AG04449 (cell line): ENCODE results near the gene P2RY14.

Source experiments
- CTCF ChIA-PET: fragments of 350-600 bp; formaldehyde crosslinking; extraction: SDS; loops from one replicate; lab custom pipeline; 2021; ENCODE audit warnings: antibody characterized with exemption; lab: Yijun Ruan, JAX
- POLR2A ChIA-PET: fragments of 400-600, 350-600 bp; formaldehyde crosslinking; extraction: SDS; loops from one replicate; lab custom pipeline; 2020; ENCODE audit warnings: antibody characterized with exemption, inconsistent platforms; lab: Yijun Ruan, JAX
- DNase-seq: peaks from one replicate; pipeline ENCODE4 v3.0.0-alpha.2; 2010; ENCODE audit warnings: low read depth, low spot score
- H3K4me3 ChIP-seq: 2 replicates; pipeline ENCODE4 v1.5.1; 2011; ENCODE audit warnings: low read depth, mild to moderate bottlenecking, control low read depth, low read length
- TF ChIP-seq, protein P1 (sequence below): IDR thresholded peaks from one replicate; pipeline ENCODE4 v1.5.1; 2011; ENCODE audit warnings: mild to moderate bottlenecking, moderate library complexity, low read length, control low read depth, inconsistent platforms; ENCODE audit not compliant: insufficient read depth; ENCODE audit errors: missing control alignments

Gene P2RY14

DNA sequence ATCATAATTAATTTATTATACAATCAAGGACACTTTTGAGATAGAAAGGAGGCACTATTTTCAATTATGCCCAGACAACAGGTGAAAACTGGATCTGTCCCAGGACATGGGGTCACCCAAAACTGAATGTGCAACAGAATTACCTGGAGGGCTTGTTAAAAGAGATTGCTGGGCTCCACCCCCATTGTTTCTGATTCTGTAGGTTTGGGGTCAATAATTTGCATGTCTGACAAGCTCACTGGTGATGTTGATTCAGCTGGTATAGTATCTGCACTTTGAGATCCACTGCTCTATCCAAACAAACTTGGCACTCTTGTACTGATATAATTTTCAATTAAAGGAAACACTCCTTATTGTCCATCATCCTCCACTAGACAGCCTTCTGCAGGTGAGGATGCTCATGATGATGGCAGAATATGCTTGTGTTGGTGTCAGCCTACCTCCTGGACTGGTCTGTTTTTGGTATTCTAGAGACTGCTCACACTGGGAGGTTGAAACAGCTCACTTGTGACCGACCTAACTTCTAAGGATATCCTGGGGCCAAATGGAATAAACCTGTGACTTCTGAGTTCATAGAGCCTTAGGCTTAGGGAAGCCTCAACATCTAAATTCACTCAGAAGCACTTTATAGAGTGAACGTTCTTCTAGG, 2.2 kb downstream of the P2RY14 start:
- ChIA-PET CTCF (interaction anchor here (0.9 to 9.6 kb wide), 7 partner anchors 9 to 197 kb away, joined by 3 to 310 read pairs (median 3); no protein-coding TSS in a partner anchor), POLR2A (no interaction called here)
- TF ChIP-seq, protein P1, sequence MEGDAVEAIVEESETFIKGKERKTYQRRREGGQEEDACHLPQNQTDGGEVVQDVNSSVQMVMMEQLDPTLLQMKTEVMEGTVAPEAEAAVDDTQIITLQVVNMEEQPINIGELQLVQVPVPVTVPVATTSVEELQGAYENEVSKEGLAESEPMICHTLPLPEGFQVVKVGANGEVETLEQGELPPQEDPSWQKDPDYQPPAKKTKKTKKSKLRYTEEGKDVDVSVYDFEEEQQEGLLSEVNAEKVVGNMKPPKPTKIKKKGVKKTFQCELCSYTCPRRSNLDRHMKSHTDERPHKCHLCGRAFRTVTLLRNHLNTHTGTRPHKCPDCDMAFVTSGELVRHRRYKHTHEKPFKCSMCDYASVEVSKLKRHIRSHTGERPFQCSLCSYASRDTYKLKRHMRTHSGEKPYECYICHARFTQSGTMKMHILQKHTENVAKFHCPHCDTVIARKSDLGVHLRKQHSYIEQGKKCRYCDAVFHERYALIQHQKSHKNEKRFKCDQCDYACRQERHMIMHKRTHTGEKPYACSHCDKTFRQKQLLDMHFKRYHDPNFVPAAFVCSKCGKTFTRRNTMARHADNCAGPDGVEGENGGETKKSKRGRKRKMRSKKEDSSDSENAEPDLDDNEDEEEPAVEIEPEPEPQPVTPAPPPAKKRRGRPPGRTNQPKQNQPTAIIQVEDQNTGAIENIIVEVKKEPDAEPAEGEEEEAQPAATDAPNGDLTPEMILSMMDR: no peak
- H3K4me3 ChIP-seq: no peak overlapping the region
- no peak for DNase-seq

DNA sequence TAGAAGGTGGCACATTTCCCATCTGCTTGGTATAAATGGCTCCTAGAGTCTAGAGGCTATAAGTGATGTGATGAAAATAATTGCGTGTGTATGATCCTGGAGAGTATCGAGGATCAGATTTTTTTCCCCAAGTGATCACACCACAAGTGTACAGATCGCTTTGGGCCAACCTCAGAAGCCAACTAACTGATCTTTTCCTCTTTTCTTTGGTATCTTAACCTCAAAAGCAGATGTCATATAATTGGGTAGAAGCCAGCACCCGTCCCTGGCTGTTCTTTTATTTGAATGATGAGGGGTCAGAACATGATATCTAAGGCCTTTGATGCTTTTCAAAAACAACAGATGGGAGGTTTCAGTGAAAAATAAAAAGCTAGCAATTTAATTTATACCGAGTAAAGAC, 3.3 kb downstream of the P2RY14 start:
- ChIA-PET POLR2A (no interaction called here), CTCF (interaction anchor here (0.6 to 9.6 kb wide), 7 partner anchors 14 to 199 kb away, joined by 3 to 310 read pairs (median 3); no protein-coding TSS in a partner anchor)
- no peak overlapping the region for H3K4me3 ChIP-seq
- DNase-seq: no peak
- TF ChIP-seq, protein P1: no peak

DNA sequence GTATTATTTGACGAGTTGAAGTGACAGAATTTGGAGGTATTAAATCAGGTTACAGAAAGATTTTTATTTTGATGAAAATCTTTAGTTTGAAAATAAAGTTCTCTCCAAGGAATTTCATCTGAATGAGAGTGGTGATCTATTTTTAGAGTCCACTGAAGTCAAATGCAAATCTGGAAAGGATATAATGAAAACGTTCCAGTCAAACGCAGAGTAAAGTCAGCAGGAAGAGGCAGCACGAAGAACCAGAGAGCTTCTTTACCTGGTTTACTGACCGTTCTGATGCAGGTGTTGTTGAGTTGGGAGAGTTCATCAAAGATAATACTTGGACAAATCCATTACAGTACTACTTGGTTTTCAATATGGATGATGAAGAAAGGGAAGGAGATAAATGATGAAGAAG, 8.7 kb downstream of the P2RY14 start:
- POLR2A ChIA-PET: no interaction called here
- TF ChIP-seq, protein P1: no peak
- H3K4me3 ChIP-seq: no peak overlapping the region
- CTCF ChIA-PET: interaction anchor here (1.1 to 3.2 kb wide), 2 partner anchors 42 to 102 kb away, joined by 3 to 18 read pairs; no protein-coding TSS in a partner anchor
- DNase-seq: no peak

DNA sequence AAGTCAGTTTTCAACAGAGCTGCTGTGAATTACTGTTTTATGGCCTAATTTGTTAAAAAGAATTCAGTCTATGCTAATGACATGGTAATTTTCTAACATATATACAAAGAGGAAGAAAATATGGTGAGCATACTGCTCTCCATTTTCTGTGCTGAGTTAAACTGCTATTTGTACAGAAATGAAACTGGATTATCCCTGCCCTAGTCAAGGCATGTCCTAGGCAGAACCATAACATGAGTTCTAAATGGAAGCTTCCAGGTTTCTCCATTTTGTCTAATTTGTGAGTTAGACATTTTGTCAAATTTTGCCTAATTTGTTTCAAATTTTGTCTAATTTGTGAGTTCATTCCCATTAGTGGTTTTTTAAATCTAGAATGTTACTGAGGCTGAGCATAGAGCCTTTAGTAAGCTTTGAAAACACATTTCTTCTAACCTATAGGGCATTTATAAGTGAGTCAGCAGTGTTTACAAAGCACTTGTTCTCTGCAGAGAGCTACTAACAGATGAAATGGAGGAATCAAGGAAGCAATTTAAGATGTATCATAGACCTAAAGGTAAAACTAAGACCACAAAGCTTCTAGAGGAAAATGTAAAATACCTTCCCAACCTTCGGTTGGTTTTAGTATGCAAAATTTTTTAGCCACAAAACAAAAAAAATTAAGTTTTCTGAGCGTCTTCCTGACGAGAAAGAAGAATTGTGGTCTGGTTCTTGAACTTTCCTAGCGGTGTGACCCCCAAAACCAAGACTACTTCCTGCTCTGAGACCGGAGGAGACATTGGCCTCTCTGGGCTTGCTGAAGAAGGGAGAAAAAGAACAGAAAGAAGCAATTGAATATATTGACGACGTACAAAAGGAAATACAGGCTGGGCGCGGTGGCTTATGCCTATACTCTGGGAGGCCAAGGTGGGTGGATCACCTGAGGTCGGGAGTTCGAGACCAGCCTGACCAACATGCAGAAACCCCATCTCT, 9.8 kb downstream of the P2RY14 start:
- ChIA-PET CTCF (interaction anchor here (1.4 to 3.4 kb wide), 4 partner anchors 12 to 101 kb away, joined by 5 to 35 read pairs (median 15); partner anchors contain the start of gene P2RY14), POLR2A (no interaction called here)
- no peak for DNase-seq
- no peak overlapping the region for H3K4me3 ChIP-seq
- TF ChIP-seq, protein P1: no peak

DNA sequence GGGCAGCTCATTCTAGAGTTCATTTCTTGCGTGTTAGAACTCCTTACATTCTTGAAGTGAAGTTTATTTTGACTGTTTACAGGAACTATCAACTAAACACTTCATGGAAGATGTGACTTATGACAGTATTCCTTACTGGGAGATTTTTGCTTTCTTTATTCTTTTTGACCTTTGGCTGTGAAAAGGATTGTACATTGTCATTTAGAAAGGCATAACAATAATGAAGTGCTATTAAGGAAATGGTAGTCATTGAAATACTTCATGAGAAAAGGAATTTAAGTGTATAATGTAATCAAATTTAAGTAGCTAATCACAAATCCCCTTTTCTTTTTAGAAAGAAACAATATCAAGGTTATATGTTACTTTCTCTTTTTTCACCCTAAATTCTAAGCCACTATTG, 11.3 kb downstream of the P2RY14 start:
- TF ChIP-seq, protein P1: no peak
- H3K4me3 ChIP-seq: no peak overlapping the region
- CTCF ChIA-PET: interaction anchor here (1.4 to 3.4 kb wide), 5 partner anchors 13 to 111 kb away, joined by 5 to 35 read pairs (median 12); partner anchors contain the start of gene P2RY14
- POLR2A ChIA-PET: no interaction called here
- DNase-seq: no peak
